Left lobe of liver (tissue), 2 donors: ENCODE data around the gene KCNN2. TPM values are rescaled to one million over a fixed set of nuclear protein-coding genes. Genes with fewer than 3 reads are reported as not detected.

ENCODE experiments used
- ATAC-seq: fragments of 200-7000 bp; cut with Tn5 transposase; one replicate; pipeline ENCODE4 v1.9.1; 2020; ENCODE audit warnings: mild to moderate bottlenecking, moderate library complexity
- DNase-seq: peaks from one replicate; pipeline ENCODE4 v3.0.0-alpha.2; 2020; ENCODE audit warnings: low spot score
- total RNA-seq: library from RNA; stranded (reverse); gene quantifications from one replicate; pipeline ENCODE4 v1.2.1, GENCODE V29; 2021
- donor health status: DM: no; HTN: no; CAD: no; lungs with moderate emphysema.
- donor health status: DM: no; HTN: yes; CAD: no.

KCNN2 gene
- total RNA-seq, 1 donor from 2014 or later = 16.2 TPM

DNA sequence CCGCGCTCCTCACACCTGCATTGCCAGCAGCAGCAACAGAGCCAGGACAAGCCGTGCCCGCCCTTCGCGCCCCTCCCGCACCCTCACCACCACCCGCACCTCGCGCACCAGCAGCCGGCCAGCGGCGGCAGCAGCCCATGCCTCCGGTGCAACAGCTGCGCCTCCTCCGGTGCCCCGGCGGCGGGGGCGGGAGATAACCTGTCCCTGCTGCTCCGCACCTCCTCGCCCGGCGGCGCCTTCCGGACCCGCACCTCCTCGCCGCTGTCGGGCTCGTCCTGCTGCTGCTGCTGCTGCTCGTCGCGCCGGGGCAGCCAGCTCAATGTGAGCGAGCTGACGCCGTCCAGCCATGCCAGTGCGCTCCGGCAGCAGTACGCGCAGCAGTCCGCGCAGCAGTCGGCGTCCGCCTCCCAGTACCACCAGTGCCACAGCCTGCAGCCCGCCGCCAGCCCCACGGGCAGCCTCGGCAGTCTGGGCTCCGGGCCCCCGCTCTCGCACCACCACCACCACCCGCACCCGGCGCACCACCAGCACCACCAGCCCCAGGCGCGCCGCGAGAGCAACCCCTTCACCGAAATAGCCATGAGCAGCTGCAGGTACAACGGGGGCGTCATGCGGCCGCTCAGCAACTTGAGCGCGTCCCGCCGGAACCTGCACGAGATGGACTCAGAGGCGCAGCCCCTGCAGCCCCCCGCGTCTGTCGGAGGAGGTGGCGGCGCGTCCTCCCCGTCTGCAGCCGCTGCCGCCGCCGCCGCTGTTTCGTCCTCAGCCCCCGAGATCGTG is 517 bp downstream of the KCNN2 start:
- ATAC-seq (peak; percentile 64), DNase-seq (no peak)

DNA sequence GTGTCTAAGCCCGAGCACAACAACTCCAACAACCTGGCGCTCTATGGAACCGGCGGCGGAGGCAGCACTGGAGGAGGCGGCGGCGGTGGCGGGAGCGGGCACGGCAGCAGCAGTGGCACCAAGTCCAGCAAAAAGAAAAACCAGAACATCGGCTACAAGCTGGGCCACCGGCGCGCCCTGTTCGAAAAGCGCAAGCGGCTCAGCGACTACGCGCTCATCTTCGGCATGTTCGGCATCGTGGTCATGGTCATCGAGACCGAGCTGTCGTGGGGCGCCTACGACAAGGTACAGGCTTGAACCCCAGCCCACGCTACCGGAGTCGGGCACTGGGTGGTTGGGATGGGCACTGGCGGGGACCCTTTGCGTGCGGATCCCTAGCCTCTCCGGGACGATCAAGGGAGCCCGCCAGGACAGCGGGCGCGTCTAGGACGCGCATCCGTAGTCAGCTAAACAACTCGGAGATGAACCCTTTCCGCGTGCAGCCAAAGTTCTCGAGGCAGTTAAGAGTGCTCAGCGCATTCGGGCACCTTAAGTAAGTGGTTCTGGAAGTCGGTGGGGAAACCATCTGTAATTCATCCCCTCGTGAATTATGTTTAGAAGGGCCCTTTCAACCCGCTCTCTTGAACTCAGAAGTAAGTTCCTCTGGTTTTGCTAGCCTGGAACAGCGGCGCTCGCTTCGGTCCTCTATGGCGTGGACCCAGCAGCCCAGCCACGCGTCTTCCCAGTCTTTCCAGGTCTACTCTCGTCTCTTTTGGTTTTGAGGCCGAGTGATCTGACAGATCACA is 1.3 kb downstream of the KCNN2 start:
- peak; percentile 15 for ATAC-seq
- peak; percentile 52 for DNase-seq

- ATAC-seq (peak; percentile 2), DNase-seq (peak; percentile 46)
Measured at GRCh38 chr5:114363837-114364236, 2.0 kb downstream of the KCNN2 start.

DNA sequence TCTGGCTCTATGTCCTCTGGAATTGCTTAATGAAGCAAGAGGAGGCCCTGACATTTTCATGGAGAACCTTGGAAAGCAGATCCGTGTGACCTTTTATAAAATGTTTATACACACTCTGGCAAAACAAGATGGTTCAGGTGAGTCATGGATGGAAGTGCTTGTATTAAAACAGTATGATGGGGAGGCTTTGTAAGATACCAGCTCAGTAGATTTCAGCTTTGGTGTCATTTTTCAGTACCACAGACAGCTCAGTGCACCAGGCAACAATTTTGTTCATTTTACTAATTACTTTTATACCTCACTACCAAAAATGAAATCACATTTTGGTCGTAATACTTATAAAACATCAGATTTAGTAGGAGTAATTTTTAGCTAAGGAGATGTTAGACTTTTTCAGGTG is 5.2 kb downstream of the KCNN2 start:
- ATAC-seq = no peak

DNA sequence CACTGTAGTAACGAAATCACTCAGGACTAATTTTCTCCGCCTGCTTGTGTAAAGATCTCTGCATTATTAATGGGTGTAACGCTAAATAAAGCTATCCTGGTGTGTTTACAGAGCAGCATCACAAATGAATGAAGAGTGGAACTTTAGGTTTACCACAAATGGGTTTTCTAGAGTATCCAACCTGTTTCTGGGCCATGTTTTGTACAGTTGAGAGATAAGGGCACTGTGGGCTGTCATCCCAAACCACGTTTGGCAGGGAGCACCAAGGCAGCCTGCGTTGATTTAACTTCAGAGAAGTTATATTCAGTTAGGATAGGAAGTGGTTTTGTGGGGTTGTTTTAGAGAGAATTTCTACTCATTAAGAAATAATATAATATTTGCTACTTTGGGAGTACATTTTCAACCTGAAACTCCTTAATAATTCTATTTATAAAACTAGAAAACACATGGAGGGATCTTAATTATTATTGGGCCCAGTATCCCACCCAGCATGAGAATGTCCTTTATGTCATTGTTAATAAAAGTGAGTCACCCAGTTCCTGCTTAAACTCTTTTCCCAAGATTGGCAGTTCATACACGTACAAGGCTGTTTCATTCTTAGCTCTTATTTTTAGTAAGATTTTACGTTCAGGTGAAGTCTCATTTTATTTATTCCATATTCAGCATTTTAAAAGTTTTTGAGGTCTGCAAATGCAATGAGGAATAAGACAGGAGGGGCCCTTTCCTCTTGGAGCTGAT is 8.0 kb downstream of the KCNN2 start:
- DNase-seq (no peak), ATAC-seq (peak; percentile 72)

More for the DNA sequence above, 5.2 kb downstream of the KCNN2 start:
- no peak for DNase-seq

DNA sequence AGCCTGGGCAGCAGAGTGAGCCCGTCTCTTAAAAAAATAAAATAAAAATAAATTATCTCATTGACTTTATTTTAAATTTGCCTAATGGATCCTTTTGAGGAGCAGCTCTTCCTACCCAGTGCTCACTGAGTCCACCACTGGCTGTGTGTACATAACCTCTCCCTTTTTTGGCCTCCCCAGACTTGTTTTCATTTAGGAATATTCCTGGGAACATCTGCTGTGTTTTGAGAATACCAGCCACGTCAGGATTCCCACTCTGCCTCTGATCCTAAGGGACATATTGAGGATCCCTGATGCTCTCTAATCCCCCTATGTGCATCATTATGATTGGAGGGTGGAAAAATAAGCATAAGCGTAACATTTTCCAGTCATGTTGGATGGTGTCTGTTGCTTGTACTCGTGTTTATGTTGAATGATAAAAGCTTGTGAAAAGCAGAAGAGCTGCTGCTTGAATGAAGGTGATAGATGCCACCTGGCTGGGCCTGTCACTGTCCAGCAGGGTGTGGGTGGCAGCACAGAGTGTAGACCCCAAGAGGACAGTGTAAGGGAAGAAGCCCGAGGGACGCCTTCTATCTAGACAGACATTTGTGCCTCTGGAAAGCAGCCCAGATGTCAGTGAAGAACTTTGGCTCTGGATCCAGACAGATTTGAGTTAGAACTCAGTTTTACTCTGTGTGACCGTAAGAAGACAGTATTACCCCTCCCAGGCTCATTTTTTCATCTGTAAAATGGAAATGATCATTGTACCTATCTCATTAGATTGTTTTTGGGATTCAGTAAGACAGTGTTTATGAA is 15.4 kb downstream of the KCNN2 start:
- peak; percentile 75 for ATAC-seq
- DNase-seq = peak; percentile 66

GRCh38 chr5:114377946-114378345 is 16.1 kb downstream of the KCNN2 start:
- ATAC-seq (peak; percentile 86), DNase-seq (peak; percentile 82)

DNA sequence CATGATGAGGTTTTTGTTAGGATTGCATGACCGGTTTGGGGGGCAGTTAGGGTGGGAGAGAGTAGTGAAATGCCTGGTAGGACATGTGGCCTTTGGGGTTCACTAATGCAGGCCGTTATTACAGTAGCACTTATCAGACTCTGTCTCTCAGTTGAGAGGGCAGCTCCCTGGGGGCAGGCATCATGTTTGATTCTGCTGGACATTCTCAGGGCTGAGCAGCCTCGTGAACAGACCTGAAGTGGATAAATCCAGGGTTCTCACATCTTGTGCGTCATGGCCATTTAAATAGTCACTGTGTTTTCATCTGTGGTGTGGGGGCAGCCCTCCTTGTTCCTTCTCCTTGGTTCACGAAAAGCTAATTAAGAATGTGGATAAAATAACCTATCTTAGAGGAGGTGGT is 18.9 kb downstream of the KCNN2 start:
- no peak for ATAC-seq
- no peak for DNase-seq

DNA sequence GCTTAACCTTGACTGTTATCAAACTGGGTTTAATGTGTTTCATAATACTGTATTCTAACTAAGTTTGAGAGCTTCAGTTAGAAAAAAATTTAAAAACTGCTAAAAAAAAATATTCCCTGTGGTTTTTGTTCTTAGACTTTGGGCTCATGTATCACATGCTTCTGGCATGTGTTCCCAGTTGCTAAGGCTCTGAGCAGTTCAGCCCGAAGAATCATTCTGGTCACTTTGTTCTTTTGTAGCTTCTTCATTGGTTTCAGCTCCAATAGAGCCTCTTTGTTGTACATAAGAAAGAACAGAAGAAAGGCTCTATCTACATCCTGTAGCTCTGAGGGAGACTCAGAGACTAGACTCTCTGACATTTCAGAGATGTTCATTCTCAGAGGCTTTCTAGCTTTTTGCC is 25.6 kb downstream of the KCNN2 start:
- ATAC-seq (peak; percentile 48), DNase-seq (no peak)

DNA sequence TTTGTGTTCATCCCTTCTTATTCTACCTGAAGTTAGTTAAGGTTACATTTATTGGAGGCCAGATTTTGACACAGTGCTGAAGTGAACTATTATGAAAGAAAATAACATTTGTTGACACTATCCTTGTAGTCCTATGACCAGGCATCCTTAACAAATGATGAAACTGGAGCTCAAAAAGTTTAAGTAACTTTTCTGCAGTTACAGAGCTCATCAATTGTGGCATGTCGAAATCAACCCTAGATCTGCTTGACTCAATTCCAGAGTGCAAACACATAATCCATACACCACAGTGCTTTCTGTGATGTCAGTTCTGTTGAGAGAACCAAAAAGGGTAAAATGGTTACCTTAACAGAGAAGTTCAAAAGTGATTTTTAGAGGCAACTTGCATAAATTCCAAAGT is 28.6 kb downstream of the KCNN2 start:
- peak; percentile 48 for DNase-seq
- peak; percentile 63 for ATAC-seq

DNA sequence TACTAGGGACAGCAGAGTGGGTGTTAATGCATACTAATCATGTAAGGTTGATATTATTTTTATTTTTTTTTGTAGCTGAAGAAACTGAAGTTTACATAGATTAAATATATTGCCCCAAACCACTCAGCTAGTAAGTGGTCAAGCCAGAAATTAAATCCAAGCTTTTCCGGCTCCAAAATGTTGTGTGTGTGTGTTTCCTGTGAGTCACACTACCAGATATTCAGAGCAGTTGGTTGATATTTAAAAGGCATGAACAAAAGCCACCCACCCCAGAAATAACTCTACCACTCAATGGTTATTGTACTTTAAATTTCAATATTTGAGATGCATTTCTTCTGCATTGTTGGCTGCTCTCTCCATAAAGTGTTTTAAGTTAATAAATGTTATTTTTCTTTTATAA is 29.5 kb downstream of the KCNN2 start:
- ATAC-seq (no peak), DNase-seq (no peak)

- peak; percentile 59 for ATAC-seq
- DNase-seq = no peak
Measured at GRCh38 chr5:114393159-114393558, 31.3 kb downstream of the KCNN2 start.

- ATAC-seq (no peak), DNase-seq (no peak)
Measured at GRCh38 chr5:114402206-114402605, 40.3 kb downstream of the KCNN2 start.

DNA sequence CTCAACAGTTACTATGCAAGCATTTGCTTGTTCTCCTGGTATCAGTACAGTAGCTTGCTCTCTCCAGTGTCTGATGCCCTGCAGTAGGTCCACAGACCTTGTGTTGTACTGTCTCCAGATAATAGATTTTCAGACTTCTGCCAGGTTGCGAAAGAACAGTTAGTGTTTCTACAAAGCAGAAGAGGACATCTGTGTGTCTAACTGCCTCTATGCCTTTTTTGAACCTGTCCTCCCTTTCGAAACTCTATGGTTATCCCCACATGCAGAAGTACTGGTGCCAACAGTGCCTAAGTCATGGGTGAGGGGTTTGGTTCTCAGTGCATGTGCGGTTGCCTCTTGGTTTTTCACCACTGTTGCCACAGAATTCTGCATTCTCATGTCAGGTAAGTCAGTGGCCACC is 45.9 kb downstream of the KCNN2 start:
- peak; percentile 84 for ATAC-seq
- peak; percentile 61 for DNase-seq

GRCh38 chr5:114408847-114409246 is 47.0 kb downstream of the KCNN2 start:
- DNase-seq = peak; percentile 55
- peak; percentile 61 for ATAC-seq

DNA sequence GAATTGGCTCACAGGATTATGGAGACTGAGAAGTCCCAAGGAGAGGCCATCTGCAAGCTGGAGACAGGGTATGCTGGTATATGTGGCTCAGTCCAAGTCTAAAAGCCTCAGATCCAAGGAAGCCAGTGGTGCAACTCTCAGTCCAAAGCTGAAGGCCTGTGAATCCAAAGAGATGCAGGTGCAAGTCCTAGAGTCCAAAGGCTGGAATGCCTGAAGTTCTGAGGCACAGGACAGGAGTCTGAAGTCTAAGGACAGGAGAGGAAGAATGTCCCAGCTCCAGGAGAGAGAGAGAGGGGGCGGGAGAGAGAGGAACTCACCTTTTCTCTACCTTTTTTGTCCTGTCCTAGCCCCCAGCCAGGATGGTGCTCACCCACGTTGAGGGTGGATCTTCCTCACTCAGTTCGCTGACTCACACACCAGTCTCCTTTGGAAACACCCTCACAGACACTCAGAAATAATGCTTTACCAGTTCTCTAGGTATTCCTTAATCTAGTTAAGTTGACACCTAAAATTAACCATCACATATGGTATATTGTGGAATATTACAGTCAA is 49.6 kb downstream of the KCNN2 start:
- ATAC-seq = peak; percentile 39
- no peak for DNase-seq

DNA sequence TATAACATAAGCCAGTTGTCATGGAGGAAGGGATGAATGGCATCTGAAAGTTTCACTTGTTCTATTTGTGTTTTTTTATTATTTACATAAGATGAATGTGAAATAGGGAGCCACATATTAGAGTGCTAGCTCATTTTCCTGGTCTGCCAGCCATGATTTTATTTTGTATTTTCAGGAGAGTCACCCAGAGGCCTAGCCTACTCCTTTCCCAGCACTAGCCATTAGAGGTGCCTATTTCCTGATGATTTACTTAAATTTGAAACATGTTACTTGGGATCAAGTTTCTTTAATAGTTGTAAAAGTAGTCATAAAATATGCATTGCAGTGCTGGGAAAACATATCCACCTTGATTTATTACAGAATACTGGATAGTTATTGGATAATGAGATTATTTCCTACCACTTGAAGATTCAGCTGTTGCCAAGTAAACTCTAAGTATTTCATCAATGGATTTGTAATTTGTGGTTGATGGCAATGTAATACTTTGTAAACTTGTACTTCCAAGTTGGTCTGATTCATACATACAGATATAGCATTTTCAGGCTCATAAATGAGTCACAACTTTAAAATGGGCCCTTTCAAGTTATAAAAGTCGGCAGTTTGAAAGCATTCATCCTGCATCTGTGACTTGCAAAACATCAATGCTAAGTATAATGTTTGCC is 50.8 kb downstream of the KCNN2 start:
- no peak for ATAC-seq

GRCh38 chr5:114415760-114416159 is 53.9 kb downstream of the KCNN2 start:
- peak; percentile 24 for ATAC-seq
- no peak for DNase-seq

More for the DNA sequence above, 50.8 kb downstream of the KCNN2 start:
- no peak for DNase-seq

DNA sequence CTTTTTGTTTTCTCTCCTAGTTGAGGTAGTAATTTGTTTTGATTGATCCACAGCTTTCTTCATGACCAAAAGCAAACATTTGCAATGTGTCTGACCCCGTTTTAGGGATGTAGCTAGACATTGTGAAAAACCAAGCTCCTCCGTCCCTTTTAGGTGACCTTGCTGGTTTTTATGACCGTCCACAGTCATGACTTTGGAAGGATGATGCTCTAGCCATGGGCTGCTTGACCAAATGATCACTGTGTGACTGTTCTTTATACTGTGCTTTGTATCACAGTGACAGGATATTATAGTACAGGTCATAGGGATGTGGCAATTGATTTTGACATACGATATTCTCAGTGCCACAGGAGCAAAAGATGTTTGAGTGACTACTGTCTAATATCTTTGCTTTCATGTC is 54.4 kb downstream of the KCNN2 start:
- peak; percentile 66 for ATAC-seq
- DNase-seq = peak; percentile 56

GRCh38 chr5:114417519-114417918 is 55.6 kb downstream of the KCNN2 start:
- no peak for DNase-seq
- peak; percentile 47 for ATAC-seq
